Dermis blood vessel endothelial cell (primary cell): ENCODE data around the gene HARS1. TPM values are rescaled to one million over a fixed set of nuclear protein-coding genes. Genes with fewer than 3 reads are reported as not detected.
A peak's percentile ranks its signal among the peaks of the same experiment; 100 is the strongest.
"Not testable (repeated sequence)": the region's sequence is repeated elsewhere in the genome, so short reads cannot be mapped to it uniquely, and the experiment has no call there.

ENCODE experiments used
- DNase-seq: peaks from one replicate; pipeline ENCODE4 v3.0.0; 2010
- total RNA-seq: library from RNA; depleted of rRNA; stranded (reverse); fragments of >200 nt; gene quantifications from 2 replicates; pipeline ENCODE4 v1.2.3, GENCODE V29; 2014

Gene HARS1
- total RNA-seq, 1 donor from 2014 or later = 53.1 TPM

DNA sequence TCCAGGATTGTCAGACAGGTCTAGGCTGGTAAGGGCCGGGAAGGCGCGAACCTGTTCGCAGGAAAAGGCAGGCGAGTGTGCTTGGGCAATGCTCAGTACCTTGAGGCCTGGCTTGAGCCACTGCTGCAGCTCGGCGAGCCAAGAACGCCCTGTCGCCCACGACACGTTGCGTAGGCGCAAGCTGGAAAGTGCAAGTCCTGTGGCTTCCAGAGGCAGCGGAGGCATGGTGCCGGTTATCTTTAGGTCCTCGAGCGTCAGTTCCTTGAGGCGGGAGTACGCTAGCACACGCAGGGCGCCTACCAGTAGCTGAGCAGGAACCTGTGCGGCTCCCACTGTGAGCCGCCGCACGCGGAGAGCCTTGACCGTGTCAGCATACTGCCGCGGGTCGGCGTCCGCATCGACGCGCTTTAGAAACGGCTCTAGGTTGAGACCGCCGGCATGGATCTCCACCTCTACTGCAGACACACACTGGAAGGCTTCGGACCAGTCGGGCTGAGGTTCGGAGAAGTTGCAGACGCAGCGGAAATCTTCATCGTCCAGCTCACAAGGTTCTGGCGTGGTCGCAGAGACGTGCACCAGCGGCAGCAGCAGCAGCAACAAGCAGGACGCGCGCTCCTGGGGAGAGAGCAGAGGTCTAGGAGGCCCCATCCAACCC is 58.7 kb downstream of the HARS1 start:
- DNase-seq = peak; percentile 61

DNA sequence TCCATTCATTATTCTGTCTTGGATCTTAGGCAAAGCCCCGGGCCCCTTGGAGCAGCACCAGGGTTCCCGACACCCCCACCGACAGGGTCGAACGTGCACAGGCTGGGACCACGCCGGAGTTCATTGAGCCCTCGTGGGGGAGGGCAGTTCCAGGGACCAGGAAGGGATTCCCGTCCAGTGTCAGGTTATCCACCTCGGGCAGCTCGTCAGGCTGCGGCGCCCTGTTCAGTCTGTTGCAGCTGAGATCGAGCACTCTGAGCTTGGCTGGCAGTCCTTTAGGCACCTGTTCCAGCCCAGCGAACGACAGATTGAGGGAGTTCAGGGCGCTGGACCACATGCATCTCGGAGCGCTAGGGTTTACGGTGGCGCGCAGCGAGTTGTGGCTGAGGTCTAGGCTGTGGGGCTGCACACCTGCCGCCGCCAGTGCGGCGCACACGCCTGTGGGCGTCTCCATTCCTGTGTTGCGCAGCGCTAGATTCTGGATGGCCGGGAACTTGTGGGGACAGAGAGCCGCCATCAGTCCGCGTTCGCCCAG is 59.3 kb downstream of the HARS1 start:
- no peak for DNase-seq

DNA sequence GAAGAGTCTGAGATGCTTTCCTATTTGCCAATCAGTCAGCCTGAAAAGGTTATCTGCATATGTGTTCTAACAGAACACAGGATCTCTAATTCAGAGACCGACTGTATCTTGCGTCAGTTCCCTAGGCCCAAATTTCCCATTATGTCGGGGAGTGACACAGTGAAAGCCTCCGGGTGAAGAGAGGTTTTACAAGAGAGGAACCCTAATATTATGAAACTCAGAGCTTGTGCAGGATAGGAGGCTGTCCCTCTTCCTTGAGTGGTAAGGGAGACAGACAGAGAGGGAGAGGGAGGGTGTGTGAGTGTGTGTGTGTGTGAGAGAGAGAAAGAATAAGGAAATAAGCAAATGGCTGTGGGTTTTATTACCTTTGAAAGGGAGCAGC is 60.1 kb downstream of the HARS1 start:
- no peak for DNase-seq

DNA sequence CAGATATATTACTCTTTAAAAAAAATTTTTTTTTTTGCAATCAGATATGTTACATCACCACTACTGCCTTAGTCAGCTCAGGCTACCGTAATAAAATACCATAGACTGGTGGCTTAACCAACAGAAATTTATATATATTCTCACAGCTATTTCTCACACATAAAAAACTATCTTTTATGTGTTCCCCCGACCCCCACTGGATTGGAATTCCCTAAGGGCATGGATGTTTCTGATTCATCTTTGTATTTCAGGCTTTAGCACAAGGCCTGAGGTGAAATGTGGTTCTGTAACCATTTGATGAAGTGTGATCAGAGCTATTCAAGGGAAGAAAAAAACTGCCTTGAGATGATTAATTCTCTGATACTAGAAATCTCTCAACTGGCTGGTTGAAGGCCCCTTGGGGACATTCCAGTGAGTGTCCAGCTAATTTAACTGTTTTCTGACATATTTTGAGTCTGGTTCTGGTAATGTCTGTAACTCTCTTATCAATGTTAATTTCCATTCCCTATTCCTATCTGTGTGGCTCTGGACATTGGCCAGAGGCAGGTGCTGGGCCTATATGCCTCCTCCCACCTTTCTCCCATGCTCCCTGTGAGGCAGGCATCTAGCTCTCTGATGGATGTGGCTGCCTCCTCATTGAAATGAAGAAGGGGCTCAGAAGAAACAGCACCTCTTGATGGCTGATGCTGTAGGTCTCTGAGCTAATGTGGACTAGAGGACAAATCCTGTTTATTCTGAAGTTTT is 60.7 kb downstream of the HARS1 start:
- DNase-seq = no peak

DNA sequence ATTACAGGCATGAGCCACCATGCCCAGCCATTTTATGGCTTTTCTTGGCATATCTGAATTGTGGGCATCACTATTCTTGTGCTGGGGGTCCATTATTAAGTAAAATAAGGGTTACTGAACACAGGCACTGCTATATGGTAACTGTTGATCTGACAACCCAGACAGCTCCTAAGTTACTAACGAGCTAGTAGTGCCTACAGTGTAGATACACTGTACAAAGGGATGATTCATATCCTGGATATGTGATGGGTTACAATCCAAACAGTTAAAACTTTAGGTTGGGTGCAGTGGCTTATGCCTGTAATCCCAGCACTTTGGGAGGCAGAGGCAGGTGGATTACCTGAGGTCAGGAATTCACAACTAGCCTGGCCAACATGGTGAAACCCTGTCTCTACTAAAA is 62.5 kb downstream of the HARS1 start:
- DNase-seq = peak; percentile 22

DNA sequence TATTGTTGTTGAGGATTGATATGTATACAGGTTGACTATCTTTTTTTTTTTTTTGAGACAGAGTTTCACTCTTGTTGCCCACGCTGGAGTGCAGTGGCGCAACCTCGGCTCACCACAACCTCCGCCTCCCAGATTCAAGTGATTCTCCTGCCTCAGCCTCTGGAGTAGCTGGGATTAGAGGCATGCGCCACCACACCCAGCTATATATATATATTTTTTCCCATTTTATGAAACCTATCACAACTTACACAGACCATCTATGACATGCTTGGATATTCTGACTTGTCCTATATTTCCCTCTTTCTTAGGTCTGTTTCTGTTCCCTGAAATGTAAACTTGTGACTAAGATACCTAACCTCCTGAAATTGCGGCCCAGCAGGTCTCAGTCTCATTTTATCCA is 63.2 kb downstream of the HARS1 start:
- no peak for DNase-seq

DNA sequence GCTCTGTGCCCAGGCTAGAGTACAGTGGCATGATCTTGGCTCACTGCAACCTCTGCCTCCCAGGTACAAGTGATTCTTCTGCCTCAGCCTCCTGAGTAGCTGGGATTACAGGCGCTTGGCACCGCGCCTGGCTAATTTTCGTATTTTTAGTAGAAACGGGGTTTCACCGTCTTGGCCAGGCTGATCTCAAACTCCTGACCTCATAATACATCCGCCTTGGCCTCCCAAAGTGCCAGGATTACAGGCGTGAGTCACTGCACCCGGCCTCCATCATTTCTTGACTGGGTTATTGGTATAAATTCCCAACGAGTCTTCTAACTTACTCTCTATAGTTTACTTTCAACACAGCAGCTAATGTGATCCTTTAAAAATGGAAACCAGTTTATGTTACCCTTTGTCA is 66.3 kb downstream of the HARS1 start:
- DNase-seq = not testable (repeated sequence)

Other genes starting within 250 kb of the HARS1 start
- gene EIF4EBP3, start 143.7 kb downstream of the HARS1 start, total RNA-seq = 0.37 and 0.51 TPM in 2 replicates
- 19.1 and 25.7 TPM in 2 replicates for gene SRA1, start 133.9 kb downstream of the HARS1 start, total RNA-seq
- 8.2 and 16.2 TPM in 2 replicates for gene APBB3, start 126.8 kb downstream of the HARS1 start, total RNA-seq
- gene SLC35A4, start 126.5 kb downstream of the HARS1 start, total RNA-seq = 30.1 and 61.0 TPM in 2 replicates
- 1.7 and 3.2 TPM in 2 replicates for gene CD14, start 58.2 kb downstream of the HARS1 start, total RNA-seq
- 18.0 and 50.2 TPM in 2 replicates for gene TMCO6, start 51.9 kb downstream of the HARS1 start, total RNA-seq
- 24.9 and 40.8 TPM in 2 replicates for gene NDUFA2, start 43.7 kb downstream of the HARS1 start, total RNA-seq
- 114 and 125 TPM in 2 replicates for gene IK, start 43.5 kb downstream of the HARS1 start, total RNA-seq
- 41.1 and 45.1 TPM in 2 replicates for gene WDR55, start 26.5 kb downstream of the HARS1 start, total RNA-seq
- 0.14 and 0.68 TPM in 2 replicates for gene DND1, start 17.8 kb downstream of the HARS1 start, total RNA-seq
- 31.5 and 32.3 TPM in 2 replicates for gene HARS2, start 85 bp upstream of the HARS1 start, total RNA-seq
- gene ZMAT2, start 9.1 kb upstream of the HARS1 start, total RNA-seq = 55.5 and 62.3 TPM in 2 replicates
- 0.17 TPM in 1 of 2 replicates, not detected in the other for gene PCDHA1, start 94.8 kb upstream of the HARS1 start, total RNA-seq
- 0.17 TPM in 1 of 2 replicates, not detected in the other for gene PCDHA2, start 103.5 kb upstream of the HARS1 start, total RNA-seq
- gene PCDHA3, start 109.7 kb upstream of the HARS1 start, total RNA-seq = 0.14 and 0.17 TPM in 2 replicates
- 0.17 and 0.23 TPM in 2 replicates for gene PCDHA4, start 115.7 kb upstream of the HARS1 start, total RNA-seq
- gene PCDHA5, start 130.2 kb upstream of the HARS1 start, total RNA-seq = 0.17 TPM in 1 of 2 replicates, not detected in the other
- 0.09 and 0.17 TPM in 2 replicates for gene PCDHA6, start 136.6 kb upstream of the HARS1 start, total RNA-seq
- gene PCDHA7, start 142.9 kb upstream of the HARS1 start, total RNA-seq = 0.19 and 0.34 TPM in 2 replicates
- 0.05 TPM in 1 of 2 replicates, not detected in the other for gene PCDHA8, start 149.8 kb upstream of the HARS1 start, total RNA-seq
- gene PCDHA9, start 157.0 kb upstream of the HARS1 start, total RNA-seq = under 0.01 TPM in 2 replicates
- 0.09 and 0.17 TPM in 2 replicates for gene PCDHA10, start 164.5 kb upstream of the HARS1 start, total RNA-seq
- gene PCDHA11, start 177.6 kb upstream of the HARS1 start, total RNA-seq = 0.17 and 0.28 TPM in 2 replicates
- gene PCDHA12, start 183.9 kb upstream of the HARS1 start, total RNA-seq = 0.17 TPM in 1 of 2 replicates, not detected in the other
- under 0.01 TPM in 1 of 2 replicates, not detected in the other for gene PCDHA13, start 190.8 kb upstream of the HARS1 start, total RNA-seq
- gene PCDHAC1, start 234.9 kb upstream of the HARS1 start, total RNA-seq = under 0.01 and 0.17 TPM in 2 replicates